GM21619 (cell line): ENCODE data around the gene TBC1D22B.
"Not testable (repeated sequence)": the region's sequence is repeated elsewhere in the genome, so short reads cannot be mapped to it uniquely, and the experiment has no call there.

ENCODE experiments used
- ATAC-seq: cut with Tn5 transposase; IDR thresholded peaks from one replicate; pipeline ENCODE4 v1.9.1; 2021; ENCODE audit not compliant: unreplicated experiment

The TBC1D22B gene

DNA sequence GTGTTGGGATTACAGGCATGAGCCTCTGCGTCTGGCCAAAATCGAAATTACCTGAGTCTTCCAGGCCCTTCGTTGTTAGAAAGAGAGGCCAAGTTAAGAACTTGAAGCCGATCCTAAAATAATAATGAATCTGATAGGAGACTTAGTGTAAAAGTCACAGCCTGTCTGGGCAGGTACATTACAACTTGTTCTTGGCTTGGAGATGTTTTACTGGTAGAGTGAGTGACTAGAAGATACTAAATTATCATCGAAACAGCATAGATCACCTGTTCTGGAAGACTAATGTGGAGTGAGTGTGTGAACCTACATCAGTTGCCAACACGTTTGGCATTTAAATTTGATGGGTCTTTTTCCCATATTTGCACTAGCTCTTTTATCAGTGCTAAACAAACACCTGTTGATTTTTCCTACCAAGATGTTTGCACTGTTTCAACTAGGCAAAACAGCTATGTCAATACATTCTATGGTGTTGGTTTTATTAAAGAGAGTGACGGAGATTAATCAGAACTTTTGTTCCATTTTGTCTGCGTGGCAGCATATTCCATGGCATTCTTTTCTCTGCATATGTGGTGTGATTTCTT, 5.0 kb downstream of the TBC1D22B start:
- ATAC-seq = no peak

DNA sequence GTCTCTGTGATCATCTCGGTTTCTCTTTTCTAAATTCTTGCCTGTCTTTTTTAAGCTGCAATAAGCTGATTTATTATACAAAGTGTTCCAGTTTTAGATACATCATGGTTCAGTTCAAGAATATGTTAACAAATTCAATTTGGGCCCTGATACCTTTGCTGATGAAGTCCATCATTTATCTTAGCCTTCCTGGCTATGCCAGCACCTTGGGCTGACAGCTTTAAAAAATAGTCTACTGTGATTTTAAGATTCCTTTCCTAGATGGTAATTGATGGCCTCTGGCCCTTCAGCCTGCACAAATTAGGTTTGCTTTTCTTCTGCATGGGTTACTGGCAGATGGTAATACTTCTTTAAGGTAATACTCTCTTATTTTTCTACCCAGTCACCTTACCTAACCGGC, 7.4 kb downstream of the TBC1D22B start:
- ATAC-seq = no peak

DNA sequence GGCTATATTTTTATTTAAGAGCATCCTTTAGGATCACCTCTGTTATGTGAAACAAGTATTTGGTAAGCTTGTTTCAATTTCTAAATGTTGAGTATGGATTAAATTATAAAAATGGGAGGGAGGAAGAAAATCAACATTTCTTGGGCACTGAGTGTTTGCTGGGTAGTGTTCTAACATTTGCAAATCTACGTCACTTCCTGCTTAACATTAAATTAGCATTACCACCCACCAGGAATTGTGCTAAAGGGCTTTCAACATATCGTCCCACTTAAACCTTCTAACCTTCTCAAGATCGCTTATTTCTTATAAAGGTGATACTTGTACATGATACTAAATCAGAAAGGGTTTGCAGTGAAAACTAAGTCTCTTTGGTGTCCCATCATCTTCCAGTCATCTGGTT, 8.3 kb downstream of the TBC1D22B start:
- no peak for ATAC-seq

DNA sequence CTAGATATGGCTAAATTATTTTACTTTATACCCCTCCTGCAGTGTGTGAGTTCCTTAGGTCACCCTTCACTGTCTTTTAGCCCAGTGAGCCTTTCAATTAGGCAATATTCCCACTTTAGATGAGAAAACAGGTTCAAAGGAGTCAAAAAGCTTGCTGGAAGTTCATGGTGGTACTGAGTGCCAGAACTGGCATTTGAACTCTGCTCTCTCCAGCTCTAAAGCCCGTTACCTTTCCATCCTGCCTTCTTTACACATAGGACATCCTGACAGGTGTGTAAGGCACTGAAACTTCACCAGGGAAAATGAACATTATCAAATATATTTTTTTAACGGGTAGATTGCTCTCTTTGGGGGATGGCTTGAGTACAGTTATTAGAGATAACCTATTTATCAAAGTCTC, 11.5 kb downstream of the TBC1D22B start:
- no peak for ATAC-seq

DNA sequence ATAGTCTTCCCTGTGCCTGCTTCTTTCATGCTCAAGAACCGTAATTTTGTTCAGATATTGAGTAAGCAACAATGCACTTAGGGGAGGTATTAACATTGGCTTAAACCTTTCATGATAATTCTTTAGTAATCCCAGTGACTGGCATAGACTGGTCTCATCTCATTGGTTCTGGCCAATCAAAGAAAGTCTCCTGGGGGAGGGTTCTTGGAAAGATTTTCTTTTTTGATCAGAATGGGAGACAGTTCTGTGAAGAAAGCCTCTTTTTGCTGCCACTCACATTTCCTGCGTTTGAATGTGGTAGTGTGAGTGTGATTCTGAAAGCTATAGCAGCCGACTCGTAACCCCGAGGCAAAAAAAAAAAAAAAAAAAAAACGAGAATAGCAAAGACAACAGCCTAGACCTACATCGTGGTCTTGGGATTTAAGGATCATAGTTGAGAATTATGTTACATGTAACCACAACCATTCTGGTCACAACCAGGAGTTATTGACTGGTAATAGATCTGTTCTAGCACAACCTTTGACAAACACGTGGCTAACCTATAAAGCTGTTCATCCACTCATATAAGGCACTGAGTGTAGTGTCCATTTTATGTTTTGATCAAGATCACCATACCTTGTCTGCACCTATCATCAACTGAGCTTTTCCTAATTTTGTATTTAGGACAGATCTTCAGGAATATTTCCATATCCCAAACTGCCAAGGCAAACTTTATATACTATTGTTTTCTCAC, 15.4 kb downstream of the TBC1D22B start:
- no peak for ATAC-seq

DNA sequence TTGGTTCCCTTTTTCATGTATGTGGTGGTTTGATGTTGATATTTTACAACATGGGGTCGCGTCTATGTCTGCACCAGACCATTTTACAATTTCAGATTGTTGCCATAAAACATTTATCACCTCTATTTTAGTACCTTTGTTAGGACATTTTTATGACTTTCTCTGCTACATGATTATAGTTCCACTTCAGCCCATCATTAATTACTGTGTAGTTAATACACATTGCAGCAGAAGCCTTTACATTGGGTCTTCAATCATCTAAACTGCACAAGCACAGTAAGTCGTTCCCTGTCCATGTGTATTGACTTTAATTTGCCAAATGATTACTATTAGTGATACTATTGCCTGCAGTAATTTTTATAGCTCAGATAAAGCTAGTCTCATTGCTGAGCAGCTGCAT, 16.1 kb downstream of the TBC1D22B start:
- ATAC-seq = no peak

DNA sequence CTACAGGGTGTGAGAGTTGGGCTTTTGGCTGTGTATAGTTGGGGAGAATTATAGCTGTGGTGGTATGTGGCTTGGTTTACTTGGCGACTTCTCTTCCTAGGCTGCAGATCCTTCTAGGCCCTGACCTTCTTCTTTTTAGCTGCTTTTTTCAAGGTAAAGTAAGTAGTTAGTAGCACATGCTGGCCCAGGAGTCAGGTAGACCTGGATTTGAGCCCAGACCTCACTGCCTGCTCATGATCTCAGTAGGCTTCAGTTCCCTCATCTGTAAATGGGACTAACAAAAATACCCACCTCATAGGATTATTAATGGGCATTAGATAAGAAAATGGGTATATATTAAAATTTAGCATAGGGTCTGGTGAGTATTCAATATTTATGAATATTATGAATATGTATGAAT, 17.8 kb downstream of the TBC1D22B start:
- ATAC-seq = no peak

DNA sequence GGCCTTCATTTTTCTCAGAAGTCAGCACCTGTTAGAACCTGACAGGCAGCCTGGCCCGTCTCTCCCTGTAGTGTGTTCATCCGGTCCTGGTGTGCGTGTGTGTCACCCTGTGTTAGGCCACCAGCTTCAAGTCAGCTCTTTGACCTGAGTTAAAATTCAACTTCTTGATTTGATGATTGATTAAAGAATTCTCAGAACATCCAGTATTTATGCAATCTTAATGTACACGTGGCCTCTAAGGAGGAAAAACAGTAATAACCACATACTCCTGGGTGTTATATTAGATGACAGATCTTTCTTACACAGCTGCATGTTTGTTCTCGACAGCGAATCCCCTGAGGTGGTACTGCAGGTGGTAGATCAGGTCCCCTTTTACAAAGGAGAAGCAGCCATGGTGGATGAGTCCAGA, 19.4 kb downstream of the TBC1D22B start:
- ATAC-seq = no peak

DNA sequence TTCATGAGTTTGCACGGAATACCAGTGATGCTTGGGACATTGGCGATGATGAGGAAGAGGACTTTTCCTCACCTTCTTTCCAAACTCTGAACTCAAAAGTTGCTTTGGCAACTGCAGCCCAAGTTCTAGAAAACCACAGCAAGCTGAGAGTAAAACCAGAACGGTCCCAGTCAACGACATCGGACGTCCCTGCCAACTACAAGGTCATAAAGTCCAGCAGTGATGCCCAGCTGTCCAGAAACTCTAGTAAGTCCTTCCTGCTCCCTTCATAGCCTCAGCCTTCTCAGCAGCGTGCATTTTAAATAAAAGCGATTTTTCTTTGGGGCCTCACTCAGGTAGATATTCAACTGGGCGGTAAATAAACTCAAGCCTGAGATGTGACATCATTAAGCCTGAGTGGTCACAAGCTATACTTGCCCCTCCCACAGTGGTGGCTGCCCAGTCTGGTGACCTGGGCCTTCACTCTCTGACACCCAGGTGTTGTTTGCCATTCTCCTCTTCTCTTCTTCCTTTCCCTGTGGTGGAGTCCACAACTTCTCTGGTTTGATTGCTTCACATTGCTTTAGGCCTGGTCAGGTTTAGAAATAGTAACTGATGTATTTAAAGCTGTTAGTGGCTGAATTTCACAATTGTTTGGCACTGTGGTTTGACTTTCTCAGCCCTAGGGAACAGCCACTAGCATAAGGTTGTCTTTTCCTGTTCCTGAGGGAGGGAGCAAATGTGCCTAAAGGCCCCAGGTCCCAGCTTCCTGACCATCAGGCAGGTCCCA, 22.0 kb downstream of the TBC1D22B start:
- ATAC-seq = no peak

DNA sequence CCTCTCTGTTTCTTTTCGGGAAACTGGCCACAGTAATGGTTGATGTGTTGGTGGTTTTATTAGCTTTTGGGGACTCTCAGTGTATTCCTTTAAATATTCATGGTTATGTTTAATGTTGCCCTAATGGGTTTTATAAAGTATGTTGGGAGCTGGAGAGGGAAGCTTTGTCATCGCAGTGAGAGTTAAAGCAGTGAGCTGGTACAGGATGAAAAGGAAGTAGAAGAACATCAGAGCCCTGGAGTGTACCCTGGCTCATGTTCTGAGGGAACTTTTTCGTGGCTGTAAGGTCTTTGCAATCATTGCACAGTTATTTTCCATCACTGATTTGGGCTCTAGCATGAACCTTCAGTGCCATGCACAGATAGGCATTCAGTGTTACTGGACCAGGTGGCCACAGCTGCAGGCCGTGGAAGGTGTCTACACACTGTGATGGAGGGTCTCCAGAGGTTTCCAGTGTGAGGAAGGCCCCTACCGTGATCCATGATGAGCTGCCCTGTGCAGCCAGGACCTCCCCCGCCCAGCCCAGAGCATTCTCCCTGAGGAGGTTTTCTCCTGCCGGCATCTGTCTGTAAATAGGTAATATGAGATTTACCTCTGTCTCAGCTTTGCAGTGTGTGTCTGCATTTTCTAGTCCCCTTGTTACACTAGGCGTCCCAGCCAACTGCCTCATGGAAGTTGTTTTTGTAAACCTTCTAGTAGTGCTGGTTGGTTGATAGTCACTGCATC, 22.8 kb downstream of the TBC1D22B start:
- ATAC-seq = no peak

DNA sequence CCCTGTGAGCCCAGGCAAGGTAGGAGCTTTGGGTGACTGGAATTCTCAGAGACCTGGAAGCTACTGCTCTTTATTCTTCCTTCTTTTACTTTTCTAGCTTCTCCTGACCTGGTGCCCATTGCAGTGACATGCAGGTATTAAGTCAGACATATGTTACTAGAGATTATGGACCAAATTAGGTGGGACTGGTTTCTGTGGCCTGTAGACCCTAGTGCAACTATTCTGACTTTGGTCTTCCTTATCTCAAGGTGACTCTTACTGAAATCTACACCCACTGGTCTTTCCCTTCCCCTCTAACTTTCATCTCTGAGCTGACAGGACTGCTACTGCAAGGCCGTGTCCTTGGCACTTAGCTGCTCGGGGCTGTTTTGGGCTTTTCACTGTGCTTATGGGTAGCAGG, 24.8 kb downstream of the TBC1D22B start:
- no peak for ATAC-seq

DNA sequence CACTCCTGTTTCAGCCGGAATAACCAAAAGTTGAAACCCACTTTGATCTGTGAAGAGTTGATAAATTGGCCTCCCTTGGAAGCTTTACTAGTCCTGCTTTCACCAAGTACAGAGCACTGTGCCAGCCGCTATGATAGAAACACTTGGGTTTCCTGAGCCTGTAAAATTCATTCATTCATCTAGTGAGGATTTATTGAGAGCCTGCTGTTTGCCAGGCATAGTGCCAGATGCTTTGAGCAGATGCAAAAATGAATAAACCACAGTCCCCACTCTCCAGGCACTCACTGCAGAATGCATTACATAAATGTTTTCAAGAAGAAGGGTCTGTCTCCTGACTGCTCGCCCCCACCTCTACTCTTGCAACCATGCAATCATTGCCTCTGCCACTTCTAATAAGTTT, 25.7 kb downstream of the TBC1D22B start:
- no peak for ATAC-seq

DNA sequence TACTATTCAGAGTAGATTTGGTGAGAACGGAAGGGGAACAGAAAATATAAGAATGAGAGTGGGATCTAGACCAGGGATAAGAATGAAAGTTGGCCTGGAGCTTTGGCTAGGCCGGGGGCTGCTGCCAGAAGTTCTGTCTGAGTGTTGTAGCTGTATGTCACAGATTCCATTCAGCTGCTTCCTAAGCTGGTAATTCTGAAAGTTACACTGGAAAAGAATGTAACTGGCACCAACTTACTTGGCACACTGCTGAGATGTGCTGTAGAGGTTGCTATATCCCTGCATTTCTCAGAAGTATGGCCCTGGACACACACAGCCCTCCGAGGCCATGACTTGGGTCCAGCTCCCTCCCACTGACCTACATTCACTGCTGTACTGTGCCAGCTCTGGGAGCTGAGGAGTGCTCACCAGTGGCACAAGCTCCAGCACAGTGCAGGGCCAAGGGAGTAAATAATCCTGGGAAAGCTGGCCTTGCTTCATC, 26.1 kb downstream of the TBC1D22B start:
- ATAC-seq = no peak

DNA sequence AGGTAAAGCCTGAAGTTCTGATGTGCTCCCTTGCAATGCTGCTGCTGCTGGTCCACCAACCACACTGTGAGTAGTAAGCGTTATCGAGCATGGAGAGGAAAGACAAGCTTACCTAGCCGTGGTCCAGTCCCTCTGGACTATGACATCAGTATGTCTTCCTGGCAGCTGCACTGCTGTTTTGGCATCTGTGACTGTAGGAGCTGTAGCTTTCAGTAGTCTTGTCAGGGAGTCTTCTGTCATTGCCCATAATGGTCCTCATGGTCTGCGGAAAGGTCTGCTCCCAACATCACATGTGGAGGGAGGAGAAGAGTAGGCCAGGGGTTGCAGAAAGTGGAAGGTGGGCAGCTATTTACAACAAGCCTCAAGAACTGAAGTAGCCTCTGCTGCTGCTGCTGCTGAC, 27.2 kb downstream of the TBC1D22B start:
- ATAC-seq = no peak

DNA sequence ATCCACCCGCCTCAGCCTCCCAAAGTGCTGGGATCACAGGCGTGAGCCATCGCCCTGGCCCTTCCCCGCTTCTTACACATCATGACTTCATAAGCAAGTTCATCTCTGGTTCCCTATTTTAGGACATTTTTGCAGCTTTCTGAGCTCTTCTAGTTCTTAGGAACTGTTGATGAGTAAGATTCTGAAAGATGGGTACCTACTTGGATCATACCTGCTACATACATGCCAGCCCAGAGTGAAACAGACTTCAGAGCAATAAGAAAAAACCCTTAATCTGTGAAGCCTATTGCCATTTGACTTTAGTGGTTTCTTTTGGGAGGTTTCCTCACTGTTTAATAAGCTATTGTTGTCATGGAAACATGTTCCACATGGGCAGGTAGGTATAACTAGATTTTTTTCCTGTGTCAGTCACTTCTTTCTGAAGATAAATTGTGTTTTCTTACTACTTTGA, 28.3 kb downstream of the TBC1D22B start:
- ATAC-seq = peak; percentile 41

DNA sequence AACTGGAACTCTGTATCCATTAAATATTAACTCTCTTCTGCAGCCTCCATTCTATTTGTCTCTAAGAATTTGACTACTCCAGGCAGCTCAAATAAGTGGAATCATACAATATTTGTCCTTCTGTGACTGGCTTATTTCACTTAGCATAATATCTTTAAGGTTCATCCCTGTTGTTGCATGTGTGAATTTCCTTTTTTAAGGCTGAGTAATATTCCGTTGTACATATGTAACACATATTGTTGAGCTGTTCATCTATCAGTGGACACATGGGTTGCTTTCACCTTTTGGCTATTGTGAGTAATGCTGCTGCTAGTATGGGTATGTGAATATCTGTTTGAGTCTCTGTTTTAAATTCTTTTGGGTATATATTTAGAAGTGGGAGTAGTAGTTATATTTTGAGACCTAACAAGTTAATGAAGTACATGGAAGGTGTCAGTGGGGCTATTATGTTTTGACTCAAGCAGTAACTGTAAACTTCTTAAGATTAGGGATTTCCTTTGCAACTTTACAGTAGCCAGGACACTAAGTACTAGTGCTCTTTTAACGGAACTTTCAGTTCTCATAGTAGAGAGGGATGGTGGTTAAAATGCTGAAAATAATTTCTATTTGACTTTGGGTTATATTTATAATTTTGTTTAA, 30.1 kb downstream of the TBC1D22B start:
- ATAC-seq = no peak

DNA sequence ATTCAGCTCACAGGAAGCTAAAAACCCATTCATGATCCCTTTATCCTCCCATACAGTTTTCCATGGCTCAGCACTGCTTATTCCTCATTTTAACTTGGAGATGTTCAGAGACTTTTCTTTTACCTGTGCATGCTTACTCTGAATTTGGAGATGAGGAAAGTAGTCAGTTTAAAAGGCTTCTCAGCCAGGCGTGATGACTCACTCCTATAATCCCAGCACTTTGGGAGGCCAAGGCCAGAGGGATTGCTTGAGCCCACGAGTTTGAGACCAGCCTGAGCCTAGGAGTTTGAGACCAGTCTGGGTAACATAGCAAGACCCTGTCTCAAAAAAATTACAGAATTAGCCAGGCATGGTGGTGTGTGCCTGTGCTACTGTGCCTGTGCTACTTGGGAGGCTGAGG, 30.7 kb downstream of the TBC1D22B start:
- no peak for ATAC-seq

DNA sequence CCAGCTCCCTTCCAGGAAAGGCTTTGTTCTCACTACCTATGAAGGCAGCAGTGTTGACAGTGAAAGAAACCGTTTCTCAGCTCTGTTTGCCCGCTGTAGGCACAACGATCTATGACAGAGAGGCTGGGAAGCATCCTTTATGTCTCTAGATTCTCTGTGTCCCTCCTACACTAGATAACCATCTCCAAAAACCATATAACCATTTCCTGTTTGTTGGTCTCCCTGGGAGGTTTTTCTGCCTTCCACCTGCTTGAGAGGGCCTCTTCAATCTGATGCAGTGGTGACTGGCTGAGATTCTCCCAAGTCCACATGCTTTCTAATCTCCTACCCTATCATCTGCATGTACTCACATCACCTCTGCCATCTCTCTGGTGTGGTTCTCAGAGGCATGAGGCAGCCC, 32.4 kb downstream of the TBC1D22B start:
- ATAC-seq = no peak

DNA sequence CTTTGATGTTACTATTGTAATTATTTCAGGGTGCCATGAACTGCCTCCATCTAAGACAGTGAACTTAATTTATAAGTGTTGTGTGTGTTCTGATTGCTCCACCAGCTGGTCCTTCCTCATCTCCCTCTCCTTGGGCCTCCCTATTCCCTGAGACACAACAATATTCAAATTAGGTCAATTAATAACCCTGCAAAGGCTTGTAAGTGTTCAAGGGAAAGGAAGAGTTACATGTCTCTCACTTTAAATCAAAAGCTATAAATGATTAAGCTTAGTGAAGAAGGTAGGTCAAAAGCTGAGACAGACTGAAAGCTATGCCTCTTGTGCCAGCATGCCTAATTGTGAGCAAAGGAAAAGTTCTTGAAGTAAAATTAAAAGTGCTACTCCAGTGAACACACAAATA, 35.9 kb downstream of the TBC1D22B start:
- ATAC-seq = no peak

DNA sequence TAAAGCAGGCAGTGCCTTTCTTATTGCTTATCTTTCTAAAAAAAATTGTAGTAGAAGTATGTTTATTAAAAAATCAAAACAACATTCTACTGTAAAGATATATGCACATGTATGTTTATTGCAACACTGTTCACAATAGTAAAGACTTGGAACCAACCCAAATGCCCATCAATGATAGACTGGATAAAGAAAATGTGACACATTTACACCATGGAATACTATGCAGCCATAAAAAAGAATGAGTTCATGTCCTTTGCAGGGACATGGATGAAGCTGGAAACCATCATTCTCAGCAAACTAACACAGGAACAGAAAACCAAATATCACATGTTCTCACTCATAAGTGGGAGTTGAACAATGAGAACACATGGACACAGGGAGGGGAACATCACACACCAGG, 40.1 kb downstream of the TBC1D22B start:
- not testable (repeated sequence) for ATAC-seq

DNA sequence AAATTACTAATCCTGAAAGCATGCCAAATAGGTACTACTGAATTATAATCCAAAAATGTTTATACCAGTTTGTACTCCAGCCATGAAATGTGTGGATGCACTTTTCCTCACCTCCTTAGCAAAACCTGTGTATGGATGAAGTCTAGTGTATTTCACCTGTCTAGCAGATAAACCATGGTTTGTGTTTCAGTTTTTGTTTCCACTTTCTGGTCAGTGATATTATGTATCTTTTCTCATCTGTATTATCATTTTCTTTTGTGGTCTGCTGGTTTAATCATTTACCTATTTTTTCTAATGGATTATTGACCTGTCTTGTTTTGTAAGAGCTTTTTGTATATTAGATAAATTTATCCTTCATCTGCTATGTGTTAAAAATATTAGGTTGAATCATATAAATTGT, 41.4 kb downstream of the TBC1D22B start:
- no peak for ATAC-seq
